Measurements from ENCODE around the gene COG6. TPM values are rescaled to one million over a fixed set of nuclear protein-coding genes. Genes with fewer than 3 reads are reported as not detected.

Gene COG6
- total and polyA plus RNA-seq, 3 donors from 2014 or later = 32.0 to 50.7 (median 47.8) TPM

- intact Hi-C loops (cut with DNase I; ENCODE audit: low total_unique reads) = no loop called here
- H3K4me3 ChIP-seq = no peak overlapping the region
- whole genome bisulfite sequencing, 2 donors = 84 to 90% methylated on average over 1 of the region's 1 CpG
- H3K36me3 ChIP-seq (ENCODE audit: low read depth, missing control alignments) = no peaks in the 10 kb centered on the region
- H3K9me3 ChIP-seq = no peaks in the 10 kb centered on the region
- no peaks in the 10 kb centered on the region for H3K4me1 ChIP-seq
- no peak for DNase-seq
- H3K27ac ChIP-seq = no peak overlapping the region
- no peaks in the 10 kb centered on the region for H3K27me3 ChIP-seq
- no peak for TF ChIP-seq POLR2A (IDR thresholded peaks at IDR 0.05)
- TF ChIP-seq CTCF (IDR thresholded peaks at IDR 0.05) = no peak
Observed at GRCh38 chr13:39635564-39635963, 19.9 kb upstream of the COG6 start.

DNA sequence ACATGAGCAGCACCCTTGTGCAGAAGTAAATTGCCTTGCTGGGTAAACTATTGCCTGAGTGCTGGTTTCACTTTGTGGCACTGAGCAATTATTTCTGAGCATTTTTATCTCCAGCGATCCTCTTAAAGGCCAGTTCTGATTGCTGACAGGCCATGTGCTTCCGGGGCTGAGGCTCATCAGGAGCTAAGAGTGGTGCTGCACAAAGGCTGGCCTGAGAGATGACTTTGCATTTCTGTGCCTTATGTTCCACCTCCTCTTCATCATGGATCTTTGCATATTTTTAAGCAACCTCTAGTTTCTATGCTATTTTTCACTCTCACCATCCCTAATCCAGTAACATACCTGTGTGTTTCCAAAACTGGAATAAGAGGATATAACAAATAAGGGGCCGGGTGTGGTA is 17.6 kb upstream of the COG6 start:
- Histone ChIP-seq H3K36me3 (ENCODE audit: low read depth, missing control alignments) (no peaks in the 10 kb centered on the region), H3K27ac (no peak overlapping the region), H3K27me3 (no peaks in the 10 kb centered on the region), H3K4me3 (no peak overlapping the region), H3K9me3 (no peaks in the 10 kb centered on the region), H3K4me1 (no peaks in the 10 kb centered on the region)
- WGBS, 2 donors = 62 to 85% methylated on average over 3 of the region's 3 CpGs
- no peak for DNase-seq
- intact Hi-C loops (cut with DNase I; ENCODE audit: low total_unique reads) = no loop called here
- TF ChIP-seq POLR2A (IDR thresholded peaks at IDR 0.05) (no peak), CTCF (IDR thresholded peaks at IDR 0.05) (no peak)

- intact Hi-C loops (cut with DNase I; ENCODE audit: low total_unique reads) = no loop called here
- no peak for DNase-seq
- no peaks in the 10 kb centered on the region for H3K27me3 ChIP-seq
- WGBS, 2 donors = 80 to 91% methylated on average over 1 of the region's 1 CpG
- no peaks in the 10 kb centered on the region for H3K4me1 ChIP-seq
- no peaks in the 10 kb centered on the region for H3K9me3 ChIP-seq
- H3K4me3 ChIP-seq = no peak overlapping the region
- TF ChIP-seq POLR2A (IDR thresholded peaks at IDR 0.05) = no peak
- no peak for TF ChIP-seq CTCF (IDR thresholded peaks at IDR 0.05)
- H3K27ac ChIP-seq = no peak overlapping the region
- no peaks in the 10 kb centered on the region for H3K36me3 ChIP-seq (ENCODE audit: low read depth, missing control alignments)
Observed at GRCh38 chr13:39641645-39642044, 13.8 kb upstream of the COG6 start.

- Histone ChIP-seq H3K36me3 (ENCODE audit: low read depth, missing control alignments) (no peaks in the 10 kb centered on the region), H3K4me3 (no peak overlapping the region), H3K9me3 (no peaks in the 10 kb centered on the region), H3K4me1 (no peaks in the 10 kb centered on the region), H3K27me3 (no peaks in the 10 kb centered on the region), H3K27ac (no peak overlapping the region)
- no peak for DNase-seq
- TF ChIP-seq CTCF (IDR thresholded peaks at IDR 0.05) = no peak
- TF ChIP-seq POLR2A (IDR thresholded peaks at IDR 0.05) = no peak
- WGBS, 2 donors = 80 to 84% methylated on average over 4 of the region's 4 CpGs
- intact Hi-C loops (cut with DNase I; ENCODE audit: low total_unique reads) = no loop called here
Observed at GRCh38 chr13:39646122-39646521, 9.3 kb upstream of the COG6 start.

DNA sequence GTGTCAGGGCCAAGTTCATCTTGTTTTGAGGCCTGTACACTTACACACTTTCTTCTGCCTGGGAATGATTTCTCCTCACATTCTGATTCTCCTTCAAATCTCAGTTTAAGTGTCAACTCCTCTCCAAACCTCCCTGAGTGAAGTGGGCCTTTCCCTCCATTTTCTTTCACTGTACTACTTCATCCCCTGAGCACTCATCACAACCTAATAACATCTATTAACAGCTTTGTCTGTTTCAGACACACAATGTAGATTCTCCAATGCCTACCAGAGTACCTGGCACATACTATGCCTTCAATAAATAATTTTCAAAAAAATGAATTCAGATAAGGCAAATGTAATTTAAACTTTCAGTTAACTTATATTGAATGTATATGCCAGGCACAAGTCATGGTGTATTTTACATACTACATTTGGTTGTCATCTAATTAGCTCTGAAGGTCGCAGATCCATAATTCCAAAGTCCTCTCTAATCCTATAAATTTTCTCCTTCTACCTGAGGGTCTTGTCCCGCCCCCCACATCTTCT is 357 bp upstream of the COG6 start:
- DNase-seq = peak; percentile 50
- intact Hi-C loops (cut with DNase I; ENCODE audit: low total_unique reads) = no loop called here
- no peaks in the 10 kb centered on the region for H3K36me3 ChIP-seq (ENCODE audit: low read depth, missing control alignments)
- peak overlapping the region; percentile 61 to 79 for H3K27ac ChIP-seq
- H3K9me3 ChIP-seq = no peaks in the 10 kb centered on the region
- peaks cover 6% of the 10 kb centered on the region for H3K4me1 ChIP-seq
- WGBS, 2 donors = 0% methylated on average over 2 of the region's 2 CpGs
- TF ChIP-seq CTCF (IDR thresholded peaks at IDR 0.05) (no peak), POLR2A (IDR thresholded peaks at IDR 0.05) (no peak)
- H3K27me3 ChIP-seq = no peaks in the 10 kb centered on the region
- H3K4me3 ChIP-seq = peak overlapping the region; percentile 84 to 97

Measured in testis (tissue), 3 donors.